ENCODE measurements around the gene TMC6. TPM values are rescaled to one million over a fixed set of nuclear protein-coding genes. Genes with fewer than 3 reads are reported as not detected.

TMC6 gene
- total and polyA plus RNA-seq, 2 of the 13 experiments (the other 11 are each of a cell fraction or from before 2014, with no cell fraction given), result 48.4 to 99.1 TPM

- H2AFZ ChIP-seq (ENCODE audit: low read length), result no peak overlapping the region
- H3K4me1 ChIP-seq (ENCODE audit: insufficient read depth, low read length), result peaks cover 83% of the 10 kb centered on the region
- 60% methylated on average over 9 of the region's 9 CpGs for WGBS (ENCODE audit: low lambda C conversion rate)
- no peak overlapping the region for H3K27ac ChIP-seq (ENCODE audit: extremely low read length, insufficient read depth, low read length)
- CTCF ChIA-PET (ENCODE audit: low intra/inter-chr PET ratio, low total read pairs), result no interaction called here
- no peaks in the 10 kb centered on the region for H3K27me3 ChIP-seq (ENCODE audit: control insufficient read depth in 1 of 2, insufficient read depth in 2 of 2, low read length in 2 of 2)
- H3K4me2 ChIP-seq (ENCODE audit: low read depth, low read length), result peak overlapping the region; percentile 60; the same call in 1 of the 2 replicates
- H3K79me2 ChIP-seq (ENCODE audit: insufficient read depth, low read length), result no peaks in the 10 kb centered on the region
- no peaks in the 10 kb centered on the region for H3K36me3 ChIP-seq (replicated peaks in 1 of 2; ENCODE audit: control insufficient read depth in 1 of 2, insufficient read depth in 2 of 2, low read length in 2 of 2)
- intact Hi-C loops (cut with micrococcal nuclease; ENCODE audit: unreplicated experiment), result no loop called here
- in situ Hi-C loops (cut with HindIII; ENCODE audit: extremely low pct_ligation_motif_present, low pct_unique_long_range_greater_than_20kb), result no loop called here
- POLR2A ChIA-PET, result no interaction called here
- no peaks in the 10 kb centered on the region for H4K20me1 ChIP-seq (ENCODE audit: insufficient read depth, low read length)
- no peaks in the 10 kb centered on the region for H3K9me3 ChIP-seq (ENCODE audit: low read length)
- no peak for DNase-seq (ENCODE audit: low spot score)
- BruUV-seq (replicated peaks), result no TSS peak
- FAIRE-seq, result no peak
- H3K4me3 ChIP-seq (replicated peaks in 1 of 3; ENCODE audit: insufficient read depth in 1 of 3, low read depth in 2 of 3, low read length in 3 of 3), result peak overlapping the region in 1 of 3 experiments; percentile 51; a peak in 2 of 6 replicates
- TF ChIP-seq ARHGAP35 (CRISPR knock-in tag; IDR thresholded peaks at IDR 0.05; ENCODE audit: borderline replicate concordance) (peak; percentile 3; the same call in 1 of the 2 replicates), HIC2 (CRISPR knock-in tag; IDR thresholded peaks at IDR 0.05; ENCODE audit: low read depth) (peak; percentile 33; the same call in 1 of the 2 replicates), NFKB2 (CRISPR knock-in tag; IDR thresholded peaks at IDR 0.05; ENCODE audit: borderline replicate concordance) (no peak), ZNF547 (CRISPR knock-in tag; IDR thresholded peaks at IDR 0.05) (peak; percentile 10; the same call in 1 of the 2 replicates), IRF2 (CRISPR knock-in tag; IDR thresholded peaks at IDR 0.05) (no peak), CCDC6 (CRISPR knock-in tag; IDR thresholded peaks at IDR 0.05) (peak; percentile 29; the same call in 1 of the 2 replicates), ZNF350 (CRISPR knock-in tag; IDR thresholded peaks at IDR 0.05; ENCODE audit: borderline replicate concordance, low read depth) (0 out of 2 replicates have a peak, but pooled peaks have one; percentile 22)
- no peak for ATAC-seq
- H3K9ac ChIP-seq (ENCODE audit: insufficient read depth, low read depth, low read length), result no peak overlapping the region
These were observed 4.2 kb upstream of the TMC6 start for GRCh38 chr17:78132767-78133178.

All from HepG2 (cell line).